Osteoblast (primary cell): ENCODE results near the gene SGPL1. TPM values are rescaled to one million over a fixed set of nuclear protein-coding genes. Genes with fewer than 3 reads are reported as not detected.
"Not testable (repeated sequence)": the region's sequence is repeated elsewhere in the genome, so short reads cannot be mapped to it uniquely, and the experiment has no call there.

Experiments used
- DNase-seq: peaks from one replicate; pipeline ENCODE4 v3.0.0; 2011; ENCODE audit warnings: low spot score, mixed read lengths; ENCODE audit not compliant: insufficient read length; ENCODE audit errors: missing footprints
- H2AFZ ChIP-seq: 2 replicates; pipeline ENCODE4 v1.6.0; 2011; ENCODE audit warnings: mild to moderate bottlenecking, low read length
- H3K27ac ChIP-seq: 2 replicates; pipeline ENCODE4 v1.5.1; 2011; ENCODE audit warnings: mild to moderate bottlenecking, low read depth, low read length, moderate library complexity
- H3K27me3 ChIP-seq: 2 replicates; pipeline ENCODE4 v1.6.0; 2012; ENCODE audit warnings: mild to moderate bottlenecking, control low read depth, inconsistent platforms, low read length, moderate library complexity; ENCODE audit not compliant: insufficient read depth
- H3K36me3 ChIP-seq: 2 replicates; pipeline ENCODE4 v1.5.1; 2011; ENCODE audit warnings: mild to moderate bottlenecking, low read length, control low read depth, moderate library complexity; ENCODE audit not compliant: insufficient read depth
- H3K4me1 ChIP-seq: 2 replicates; pipeline ENCODE4 v1.5.1; 2011; ENCODE audit warnings: mild to moderate bottlenecking, low read length, control low read depth, moderate library complexity; ENCODE audit not compliant: insufficient read depth
- H3K4me2 ChIP-seq: 2 replicates; pipeline ENCODE4 v1.6.0; 2011; ENCODE audit warnings: mild to moderate bottlenecking, low read length; ENCODE audit not compliant: insufficient read depth
- H3K4me3 ChIP-seq: fragments of 200-600 bp; sonication (generic); 3 replicates; pipeline ENCODE4 v1.5.1; 2012; ENCODE audit warnings: mild to moderate bottlenecking, low read length, inconsistent platforms; ENCODE audit not compliant: insufficient read depth
- H3K79me2 ChIP-seq: 2 replicates; pipeline ENCODE4 v1.6.0; 2012; ENCODE audit warnings: mild to moderate bottlenecking, low read length, control low read depth, inconsistent platforms; ENCODE audit not compliant: insufficient read depth
- H3K9me3 ChIP-seq: 2 replicates; pipeline ENCODE4 v1.5.1; 2011; ENCODE audit warnings: low read depth, low read length, control low read depth
- H4K20me1 ChIP-seq: 2 replicates; pipeline ENCODE4 v1.6.0; 2012; ENCODE audit warnings: mild to moderate bottlenecking, low read length, control low read depth; ENCODE audit not compliant: insufficient read depth
- total RNA-seq: library from RNA; depleted of rRNA; stranded (reverse); fragments of >200 nt; gene quantifications from 2 replicates; pipeline ENCODE4 v1.2.3, GENCODE V29; 2012
- TF ChIP-seq, protein P1 (sequence below): IDR thresholded peaks from 2 replicates; pipeline ENCODE4 v1.5.1; 2011; ENCODE audit warnings: mild to moderate bottlenecking, low read depth, low read length, moderate library complexity; ENCODE audit errors: extremely low read depth

The SGPL1 gene
- total RNA-seq, 1 donor = 47.4 TPM

DNA sequence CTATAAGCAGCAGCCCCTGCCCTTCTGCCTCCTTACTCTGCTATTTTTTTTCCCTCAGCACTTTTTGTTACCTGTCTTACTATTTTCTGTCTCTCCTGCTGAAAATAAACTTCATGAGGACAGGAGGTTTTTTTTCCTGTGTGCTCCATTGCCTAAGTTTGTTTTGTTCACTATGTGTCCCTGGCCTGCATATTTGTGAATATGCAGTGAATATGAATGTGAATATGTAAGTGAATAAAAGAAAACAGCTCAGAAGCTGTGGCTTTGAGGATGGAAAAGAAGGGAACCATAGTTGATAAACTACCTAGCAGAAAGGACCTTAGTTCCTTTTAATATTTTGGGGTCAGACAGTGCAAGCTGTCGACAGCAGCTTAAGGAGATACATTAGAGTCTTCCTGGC, 37.7 kb downstream of the SGPL1 start:
- H3K27ac ChIP-seq = no peak overlapping the region
- TF ChIP-seq, protein P1, sequence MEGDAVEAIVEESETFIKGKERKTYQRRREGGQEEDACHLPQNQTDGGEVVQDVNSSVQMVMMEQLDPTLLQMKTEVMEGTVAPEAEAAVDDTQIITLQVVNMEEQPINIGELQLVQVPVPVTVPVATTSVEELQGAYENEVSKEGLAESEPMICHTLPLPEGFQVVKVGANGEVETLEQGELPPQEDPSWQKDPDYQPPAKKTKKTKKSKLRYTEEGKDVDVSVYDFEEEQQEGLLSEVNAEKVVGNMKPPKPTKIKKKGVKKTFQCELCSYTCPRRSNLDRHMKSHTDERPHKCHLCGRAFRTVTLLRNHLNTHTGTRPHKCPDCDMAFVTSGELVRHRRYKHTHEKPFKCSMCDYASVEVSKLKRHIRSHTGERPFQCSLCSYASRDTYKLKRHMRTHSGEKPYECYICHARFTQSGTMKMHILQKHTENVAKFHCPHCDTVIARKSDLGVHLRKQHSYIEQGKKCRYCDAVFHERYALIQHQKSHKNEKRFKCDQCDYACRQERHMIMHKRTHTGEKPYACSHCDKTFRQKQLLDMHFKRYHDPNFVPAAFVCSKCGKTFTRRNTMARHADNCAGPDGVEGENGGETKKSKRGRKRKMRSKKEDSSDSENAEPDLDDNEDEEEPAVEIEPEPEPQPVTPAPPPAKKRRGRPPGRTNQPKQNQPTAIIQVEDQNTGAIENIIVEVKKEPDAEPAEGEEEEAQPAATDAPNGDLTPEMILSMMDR = no peak
- no peaks in the 10 kb centered on the region for H3K79me2 ChIP-seq
- no peak overlapping the region for H2AFZ ChIP-seq
- H4K20me1 ChIP-seq = no peaks in the 10 kb centered on the region
- no peak overlapping the region for H3K4me3 ChIP-seq
- no peak overlapping the region for H3K4me2 ChIP-seq
- peaks cover 17% of the 10 kb centered on the region for H3K36me3 ChIP-seq
- peaks cover 11% of the 10 kb centered on the region for H3K4me1 ChIP-seq
- H3K9me3 ChIP-seq = no peaks in the 10 kb centered on the region
- DNase-seq = no peak
- no peaks in the 10 kb centered on the region for H3K27me3 ChIP-seq

DNA sequence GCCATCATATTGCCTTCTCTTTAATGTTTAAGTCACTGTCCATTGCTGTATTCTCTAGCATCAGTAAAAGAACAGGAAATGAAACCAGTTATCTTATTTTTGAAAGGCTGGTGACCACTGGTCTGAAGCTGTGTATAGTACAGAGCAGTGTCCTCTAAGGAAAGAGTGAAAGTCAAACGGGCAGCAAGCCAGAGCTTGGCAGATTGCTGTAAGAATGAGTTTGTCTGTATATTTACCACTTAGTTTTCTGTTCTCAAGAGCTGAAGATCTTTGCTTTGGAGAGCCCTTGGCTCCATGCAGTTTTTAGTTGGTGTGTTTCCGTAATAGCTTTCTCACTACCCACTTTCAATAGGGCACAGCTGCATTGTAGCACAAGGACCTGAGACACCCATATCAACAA, 40.7 kb downstream of the SGPL1 start:
- H3K27ac ChIP-seq = no peak overlapping the region
- no peak for DNase-seq
- TF ChIP-seq, protein P1 = no peak
- no peak overlapping the region for H2AFZ ChIP-seq
- H3K27me3 ChIP-seq = no peaks in the 10 kb centered on the region
- no peaks in the 10 kb centered on the region for H3K4me1 ChIP-seq
- no peaks in the 10 kb centered on the region for H3K9me3 ChIP-seq
- H3K4me2 ChIP-seq = no peak overlapping the region
- H3K4me3 ChIP-seq = no peak overlapping the region
- peaks cover 31% of the 10 kb centered on the region for H3K36me3 ChIP-seq
- H4K20me1 ChIP-seq = no peaks in the 10 kb centered on the region
- no peaks in the 10 kb centered on the region for H3K79me2 ChIP-seq

DNA sequence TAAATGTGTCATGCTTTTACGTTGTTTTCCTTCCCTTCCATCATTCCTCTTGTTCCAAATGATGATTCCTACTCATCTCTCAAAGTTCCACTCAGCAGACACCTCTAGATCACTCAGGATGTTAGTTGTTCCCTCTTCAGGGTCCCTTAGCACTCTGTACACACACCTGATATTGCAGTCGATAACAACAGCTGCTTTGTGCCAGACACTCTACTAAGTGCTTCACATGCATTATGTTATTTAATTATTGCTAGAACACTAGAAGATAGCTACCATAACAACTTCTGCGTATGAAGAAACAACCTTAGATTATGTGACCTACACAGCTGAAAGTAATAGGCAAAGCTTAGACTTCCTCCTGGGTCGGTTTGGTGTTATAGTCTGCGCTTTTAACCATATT, 43.0 kb downstream of the SGPL1 start:
- Histone ChIP-seq H4K20me1 (no peaks in the 10 kb centered on the region), H3K36me3 (peaks cover 23% of the 10 kb centered on the region), H3K27ac (no peak overlapping the region), H3K4me3 (no peak overlapping the region), H2AFZ (no peak overlapping the region), H3K79me2 (no peaks in the 10 kb centered on the region), H3K4me2 (no peak overlapping the region), H3K9me3 (no peaks in the 10 kb centered on the region), H3K27me3 (no peaks in the 10 kb centered on the region), H3K4me1 (no peaks in the 10 kb centered on the region)
- DNase-seq = no peak
- TF ChIP-seq, protein P1 = no peak

DNA sequence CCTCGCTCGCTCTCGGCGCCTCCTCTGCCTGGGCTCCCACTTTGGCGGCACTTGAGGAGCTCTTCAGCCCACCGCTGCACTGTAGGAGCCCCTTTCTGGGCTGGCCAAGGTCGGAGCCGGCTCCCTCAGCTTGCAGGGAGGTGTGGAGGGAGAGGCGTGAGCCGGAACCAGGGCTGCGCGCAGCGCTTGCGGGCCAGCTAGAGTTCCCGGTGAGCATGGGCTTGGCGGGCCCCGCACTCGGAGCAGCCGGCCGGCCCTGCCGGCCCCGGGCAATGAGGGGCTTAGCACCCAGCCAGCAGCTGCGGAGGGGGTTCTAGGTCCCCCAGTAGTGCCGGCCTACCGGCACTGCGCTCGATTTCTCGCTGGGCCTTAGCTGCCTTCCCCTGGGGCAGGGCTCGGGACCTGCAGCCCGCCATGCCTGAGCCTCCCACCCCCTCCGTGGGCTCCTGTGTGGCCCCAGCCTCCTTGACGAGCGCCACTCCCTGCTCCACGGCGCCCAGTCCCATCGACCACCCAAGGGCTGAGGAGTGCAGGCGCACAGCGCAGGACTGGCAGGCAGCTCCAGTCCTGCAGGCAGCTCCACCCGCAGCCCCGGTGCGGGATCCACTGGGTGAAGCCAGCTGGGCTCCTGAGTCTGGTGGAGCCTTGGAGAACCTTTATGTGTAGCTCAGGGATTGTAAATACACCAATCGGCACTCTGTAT, 45.9 kb downstream of the SGPL1 start:
- DNase-seq = not testable (repeated sequence)

More for the DNA sequence above, 45.9 kb downstream of the SGPL1 start:
- not testable (repeated sequence) for H2AFZ ChIP-seq, H3K27me3 ChIP-seq, H3K4me1 ChIP-seq, H3K27ac ChIP-seq, H3K9me3 ChIP-seq, H3K79me2 ChIP-seq, H3K4me2 ChIP-seq, H3K4me3 ChIP-seq, H4K20me1 ChIP-seq
- peaks cover 23% of the 10 kb centered on the region for H3K36me3 ChIP-seq
